Right lobe of liver (tissue), 4 donors: ENCODE measurements around the gene LTN1.

ENCODE experiments used
- POLR2A ChIP-seq: fragments of 450-650 bp; IDR thresholded peaks from one replicate; pipeline ENCODE4 v1.6.1; 2017; ENCODE audit warnings: antibody characterized with exemption, mild to moderate bottlenecking
- TF ChIP-seq, protein P1 (sequence below), 4 donors: fragments of 200-600 bp in 3 of 4; fragments of 450-650 bp in 1 of 4; IDR thresholded peaks; one replicate each; pipeline versions ENCODE4 v1.5.1 to v1.8.0; 2016 to 2022; ENCODE audit warnings: antibody characterized with exemption in 4 of 4, mild to moderate bottlenecking in 2 of 4
- donor health status: DM: no; HTN: no; CAD: no.
- donor health status: DM: no; HTN: no; CAD: no.
- donor health status: DM: no; HTN: yes; CAD: no.

DNA sequence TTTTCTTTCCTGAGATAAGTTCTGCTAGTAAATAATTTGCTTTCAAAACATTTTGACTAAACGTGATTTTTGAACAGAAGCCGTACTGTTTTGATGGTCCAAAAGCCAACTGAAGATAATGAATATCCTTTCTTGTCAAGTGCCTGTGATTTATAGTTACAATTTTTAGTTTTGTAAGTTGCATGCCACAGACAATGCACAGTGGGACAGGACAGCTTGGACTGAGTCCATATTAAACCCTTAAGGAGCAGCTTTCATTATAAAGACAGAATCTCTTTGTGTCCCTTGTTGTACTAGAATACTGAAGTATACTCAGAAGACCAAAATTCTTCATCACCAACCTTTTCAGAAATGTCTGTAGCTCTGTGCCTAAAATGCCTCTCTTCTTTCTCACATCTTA lies 92.2 kb downstream of the LTN1 start:
- TF ChIP-seq, protein P1, sequence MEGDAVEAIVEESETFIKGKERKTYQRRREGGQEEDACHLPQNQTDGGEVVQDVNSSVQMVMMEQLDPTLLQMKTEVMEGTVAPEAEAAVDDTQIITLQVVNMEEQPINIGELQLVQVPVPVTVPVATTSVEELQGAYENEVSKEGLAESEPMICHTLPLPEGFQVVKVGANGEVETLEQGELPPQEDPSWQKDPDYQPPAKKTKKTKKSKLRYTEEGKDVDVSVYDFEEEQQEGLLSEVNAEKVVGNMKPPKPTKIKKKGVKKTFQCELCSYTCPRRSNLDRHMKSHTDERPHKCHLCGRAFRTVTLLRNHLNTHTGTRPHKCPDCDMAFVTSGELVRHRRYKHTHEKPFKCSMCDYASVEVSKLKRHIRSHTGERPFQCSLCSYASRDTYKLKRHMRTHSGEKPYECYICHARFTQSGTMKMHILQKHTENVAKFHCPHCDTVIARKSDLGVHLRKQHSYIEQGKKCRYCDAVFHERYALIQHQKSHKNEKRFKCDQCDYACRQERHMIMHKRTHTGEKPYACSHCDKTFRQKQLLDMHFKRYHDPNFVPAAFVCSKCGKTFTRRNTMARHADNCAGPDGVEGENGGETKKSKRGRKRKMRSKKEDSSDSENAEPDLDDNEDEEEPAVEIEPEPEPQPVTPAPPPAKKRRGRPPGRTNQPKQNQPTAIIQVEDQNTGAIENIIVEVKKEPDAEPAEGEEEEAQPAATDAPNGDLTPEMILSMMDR (IDR thresholded peaks at IDR 0.05) = no peak
- no peak for TF ChIP-seq POLR2A
